ENCODE measurements around the gene CPT1A.

Gene CPT1A

DNA sequence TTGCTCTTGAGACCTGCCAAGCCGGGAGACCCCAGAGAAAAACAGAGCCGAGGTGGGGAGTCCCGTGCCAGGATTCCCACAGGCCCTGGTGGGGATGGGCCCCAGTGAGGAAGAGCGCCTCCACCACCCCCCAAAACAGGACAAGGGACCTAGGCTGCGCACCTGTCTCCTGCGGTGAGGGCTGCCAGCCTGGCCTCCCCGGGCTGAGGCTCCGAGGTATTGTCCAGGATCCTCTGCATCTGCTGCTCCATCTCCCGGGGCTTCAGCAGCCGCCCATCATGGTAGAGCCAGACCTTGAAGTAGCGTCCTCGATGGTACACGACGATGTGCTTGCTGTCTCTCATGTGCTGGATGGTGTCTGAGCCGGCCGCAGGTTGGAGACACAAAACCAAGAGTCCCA lies 57.1 kb downstream of the CPT1A start:
- TF ChIP-seq, protein P1, sequence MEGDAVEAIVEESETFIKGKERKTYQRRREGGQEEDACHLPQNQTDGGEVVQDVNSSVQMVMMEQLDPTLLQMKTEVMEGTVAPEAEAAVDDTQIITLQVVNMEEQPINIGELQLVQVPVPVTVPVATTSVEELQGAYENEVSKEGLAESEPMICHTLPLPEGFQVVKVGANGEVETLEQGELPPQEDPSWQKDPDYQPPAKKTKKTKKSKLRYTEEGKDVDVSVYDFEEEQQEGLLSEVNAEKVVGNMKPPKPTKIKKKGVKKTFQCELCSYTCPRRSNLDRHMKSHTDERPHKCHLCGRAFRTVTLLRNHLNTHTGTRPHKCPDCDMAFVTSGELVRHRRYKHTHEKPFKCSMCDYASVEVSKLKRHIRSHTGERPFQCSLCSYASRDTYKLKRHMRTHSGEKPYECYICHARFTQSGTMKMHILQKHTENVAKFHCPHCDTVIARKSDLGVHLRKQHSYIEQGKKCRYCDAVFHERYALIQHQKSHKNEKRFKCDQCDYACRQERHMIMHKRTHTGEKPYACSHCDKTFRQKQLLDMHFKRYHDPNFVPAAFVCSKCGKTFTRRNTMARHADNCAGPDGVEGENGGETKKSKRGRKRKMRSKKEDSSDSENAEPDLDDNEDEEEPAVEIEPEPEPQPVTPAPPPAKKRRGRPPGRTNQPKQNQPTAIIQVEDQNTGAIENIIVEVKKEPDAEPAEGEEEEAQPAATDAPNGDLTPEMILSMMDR (IDR thresholded peaks at IDR 0.05; ENCODE audit: low read depth, low read length): no peak
- H3K4me3 ChIP-seq (replicated peaks in 1 of 2; ENCODE audit: low read depth in 2 of 2, low read length in 2 of 2): no peak overlapping the region
- DNase-seq (ENCODE audit: low read depth in 2 of 2): no peak

DNA sequence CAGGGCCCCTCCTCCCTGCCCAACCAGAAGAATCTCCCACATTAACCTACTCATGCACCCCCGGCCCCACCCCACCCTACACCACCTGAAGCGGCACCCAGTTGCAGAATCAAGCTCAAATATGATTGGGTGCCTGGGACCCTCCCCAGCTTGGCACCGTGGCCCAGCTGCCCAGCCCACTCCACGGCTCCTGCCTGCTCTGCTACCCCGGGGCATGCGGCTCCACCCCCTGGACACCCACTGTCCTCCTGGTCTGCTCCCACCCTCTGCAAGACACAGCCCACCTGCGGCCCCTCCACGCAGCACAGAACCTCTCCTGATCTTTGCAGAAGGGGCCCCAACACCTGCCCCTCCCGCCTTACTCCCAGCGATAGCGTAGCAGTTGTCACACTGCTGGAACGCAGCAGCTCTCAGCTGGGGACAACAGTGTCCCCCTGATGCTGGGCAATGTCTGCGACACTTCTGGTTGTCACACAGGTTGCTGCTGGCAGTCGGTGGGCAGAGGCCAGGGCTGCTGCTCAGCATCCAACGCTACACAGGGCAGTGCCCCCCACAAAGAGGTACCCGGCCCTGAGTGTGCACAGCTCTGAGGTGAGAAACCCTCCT lies 58.4 kb downstream of the CPT1A start:
- TF ChIP-seq, protein P1 (IDR thresholded peaks at IDR 0.05; ENCODE audit: low read depth, low read length): no peak
- no peak for DNase-seq (ENCODE audit: low read depth in 2 of 2)
- no peak overlapping the region for H3K4me3 ChIP-seq (replicated peaks in 1 of 2; ENCODE audit: low read depth in 2 of 2, low read length in 2 of 2)

DNA sequence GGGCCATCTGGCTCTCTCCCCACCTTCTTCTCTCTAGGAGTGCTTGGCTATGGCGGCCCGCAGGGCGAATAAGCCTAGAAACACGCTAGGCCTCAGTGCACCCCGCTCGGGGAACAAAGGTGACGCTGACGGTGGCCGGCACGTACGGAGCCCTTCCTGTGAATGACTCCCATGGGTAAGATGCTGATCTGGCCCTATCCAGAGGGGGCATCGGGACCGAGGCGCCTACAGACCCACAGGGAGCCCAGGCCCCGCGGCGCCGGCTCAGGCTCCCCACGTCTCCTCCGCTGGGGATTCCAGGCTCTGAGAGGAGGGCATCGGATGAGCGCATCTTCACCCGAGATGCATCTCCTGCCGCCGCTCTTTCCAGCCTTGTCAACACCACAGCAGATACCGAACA lies 59.0 kb downstream of the CPT1A start:
- TF ChIP-seq, protein P1 (IDR thresholded peaks at IDR 0.05; ENCODE audit: low read depth, low read length): no peak
- DNase-seq (ENCODE audit: low read depth in 2 of 2): no peak
- H3K4me3 ChIP-seq (replicated peaks in 1 of 2; ENCODE audit: low read depth in 2 of 2, low read length in 2 of 2): no peak overlapping the region

DNA sequence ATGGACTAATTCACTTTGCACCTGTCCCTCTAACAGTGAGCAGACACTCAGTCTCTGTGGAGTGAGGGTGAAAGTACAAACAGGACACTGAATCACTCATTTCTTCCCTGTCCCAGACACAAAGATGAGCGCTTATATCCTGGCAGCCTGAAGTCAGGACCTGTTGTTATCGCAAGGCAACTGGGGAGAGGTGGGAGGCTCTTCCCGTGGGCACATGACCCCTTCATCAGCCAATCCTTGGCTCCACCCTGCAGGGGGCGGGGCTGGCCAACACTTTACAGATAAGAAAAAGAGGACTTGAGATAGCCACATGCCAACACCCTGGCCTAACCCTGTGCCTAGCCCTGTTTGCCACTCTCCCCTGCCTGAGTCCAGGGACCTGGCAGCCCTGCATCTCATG lies 60.9 kb downstream of the CPT1A start:
- no peak overlapping the region for H3K4me3 ChIP-seq (replicated peaks in 1 of 2; ENCODE audit: low read depth in 2 of 2, low read length in 2 of 2)
- TF ChIP-seq, protein P1 (IDR thresholded peaks at IDR 0.05; ENCODE audit: low read depth, low read length): no peak
- DNase-seq (ENCODE audit: low read depth in 2 of 2): peak in 1 of 2 donors; percentile 20

DNA sequence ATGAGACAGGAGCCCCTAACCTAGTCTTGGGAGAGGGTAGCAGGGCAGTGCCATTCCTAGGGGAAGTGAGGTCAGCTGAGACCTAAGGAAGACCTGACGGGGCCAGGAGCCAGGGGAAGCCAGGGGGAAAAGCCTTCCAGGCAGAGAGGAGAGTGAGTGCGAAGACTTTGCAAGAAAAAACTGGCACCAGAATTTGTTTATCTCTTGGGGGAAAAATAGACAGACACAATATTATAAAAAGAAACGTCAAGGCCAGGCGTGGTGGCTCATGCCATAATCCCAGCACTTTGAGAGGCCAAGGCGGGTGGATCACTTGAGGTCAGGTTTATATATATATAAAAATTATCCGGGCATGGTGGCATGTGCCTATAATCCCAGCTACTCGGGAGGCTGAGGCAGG lies 63.5 kb downstream of the CPT1A start:
- no peak for DNase-seq (ENCODE audit: low read depth in 2 of 2)
- TF ChIP-seq, protein P1 (IDR thresholded peaks at IDR 0.05; ENCODE audit: low read depth, low read length): no peak
- H3K4me3 ChIP-seq (replicated peaks in 1 of 2; ENCODE audit: low read depth in 2 of 2, low read length in 2 of 2): no peak overlapping the region

DNA sequence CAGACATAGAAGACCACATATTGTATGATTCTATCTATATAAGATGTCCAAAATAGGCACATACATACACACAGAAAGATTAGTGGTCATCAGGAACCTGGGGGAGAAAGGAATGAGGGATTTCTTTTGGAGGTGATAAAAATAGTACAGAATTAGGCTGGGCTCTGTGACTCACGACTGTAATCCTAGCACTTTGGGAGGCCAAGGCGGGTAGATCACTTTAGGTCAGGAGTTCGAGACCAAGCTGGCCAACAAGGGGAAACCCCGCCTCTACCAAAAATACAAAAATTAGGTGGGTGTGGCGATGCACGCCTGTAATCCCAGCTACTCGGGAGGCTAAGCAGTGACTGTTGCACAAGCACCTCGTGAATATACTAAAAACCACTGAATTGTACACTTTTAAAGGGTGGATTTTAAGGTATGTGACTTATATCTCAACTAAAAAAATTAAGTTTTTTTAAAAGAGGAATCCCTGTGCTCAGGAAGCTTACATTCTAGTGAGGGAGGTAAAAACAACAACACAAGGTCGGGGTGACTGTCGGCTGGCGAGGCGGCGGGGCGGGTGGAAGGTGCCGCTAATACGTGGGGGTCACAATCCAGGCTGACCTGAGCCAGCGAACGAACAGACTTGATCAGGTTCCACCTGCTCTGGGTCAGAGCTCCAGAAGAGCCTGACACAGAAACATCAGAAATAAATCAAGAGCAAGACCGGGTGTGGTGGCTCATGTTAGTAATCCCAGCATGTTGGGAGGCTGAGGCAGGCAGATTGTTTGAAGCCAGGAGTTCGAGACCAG lies 65.1 kb downstream of the CPT1A start:
- DNase-seq (ENCODE audit: low read depth in 2 of 2): no peak
- H3K4me3 ChIP-seq (replicated peaks in 1 of 2; ENCODE audit: low read depth in 2 of 2, low read length in 2 of 2): no peak overlapping the region
- TF ChIP-seq, protein P1 (IDR thresholded peaks at IDR 0.05; ENCODE audit: low read depth, low read length): no peak
